Measurements from ENCODE around the gene C2CD4C.

GRCh38 chr19:428149-428548 is 19.2 kb upstream of the C2CD4C start:
- TF ChIP-seq CTCF (IDR thresholded peaks at IDR 0.05) = no peak
- TF ChIP-seq POLR2A (IDR thresholded peaks at IDR 0.05) = no peak

Measured in adrenal gland (tissue), 5 donors.